Colonic mucosa (tissue), 4 donors: ENCODE data around the gene MYL4. TPM values are rescaled to one million over a fixed set of nuclear protein-coding genes. Genes with fewer than 3 reads are reported as not detected.
A peak's percentile ranks its signal among the peaks of the same experiment; 100 is the strongest.
"Not testable (repeated sequence)": the region's sequence is repeated elsewhere in the genome, so short reads cannot be mapped to it uniquely, and the experiment has no call there.

Source experiments
- DNase-seq: peaks from one replicate; pipeline ENCODE4 v3.0.0-alpha.2; 2020
- H3K27ac ChIP-seq: fragments of 200-600 bp; one replicate; pipeline ENCODE4 v1.8.0; 2021
- H3K27me3 ChIP-seq: fragments of 200-600 bp; one replicate; pipeline ENCODE4 v1.8.0; 2021
- H3K36me3 ChIP-seq: fragments of 200-600 bp; one replicate; pipeline ENCODE4 v1.8.0; 2021
- H3K4me1 ChIP-seq: fragments of 200-600 bp; one replicate; pipeline ENCODE4 v1.8.0; 2021; ENCODE audit warnings: mild to moderate bottlenecking
- H3K4me3 ChIP-seq: fragments of 200-600 bp; one replicate; pipeline ENCODE4 v1.8.0; 2021
- H3K9ac ChIP-seq, 2 donors: one replicate each; pipeline ENCODE4 v1.7.0; 2013; ENCODE audit warnings: control low read depth in 2 of 2, low read depth in 2 of 2, low read length in 2 of 2
- H3K9me3 ChIP-seq: fragments of 200-600 bp; one replicate; pipeline ENCODE4 v1.8.0; 2021
- CTCF ChIP-seq: fragments of 200-600 bp; IDR thresholded peaks from one replicate; pipeline ENCODE4 v1.8.0; 2022; ENCODE audit warnings: antibody characterized with exemption, mild to moderate bottlenecking
- intact Hi-C: fragments of 100-400 bp; cut with DNase I; formaldehyde crosslinking; loops from one replicate; pipeline ENCODE4 v1.14.1; 2022
- total RNA-seq, 2 donors: library from RNA; stranded (reverse); fragmentation: NEBNext Ultra II Directional in 1 of 2; extraction: Animal tissue kit (Norgen Biotek cat#: 25700) in 1 of 2; gene quantifications; one replicate each; pipeline ENCODE4 v1.2.1, GENCODE V29; 2021
- donor health status: healthy.
- donor health status: DM: no; HTN: no; CAD: no.
- donor health status: DM: no; HTN: no; CAD: no.

The MYL4 gene
- total RNA-seq, 2 donors from 2014 or later: 0.59 to 0.69 TPM

DNA sequence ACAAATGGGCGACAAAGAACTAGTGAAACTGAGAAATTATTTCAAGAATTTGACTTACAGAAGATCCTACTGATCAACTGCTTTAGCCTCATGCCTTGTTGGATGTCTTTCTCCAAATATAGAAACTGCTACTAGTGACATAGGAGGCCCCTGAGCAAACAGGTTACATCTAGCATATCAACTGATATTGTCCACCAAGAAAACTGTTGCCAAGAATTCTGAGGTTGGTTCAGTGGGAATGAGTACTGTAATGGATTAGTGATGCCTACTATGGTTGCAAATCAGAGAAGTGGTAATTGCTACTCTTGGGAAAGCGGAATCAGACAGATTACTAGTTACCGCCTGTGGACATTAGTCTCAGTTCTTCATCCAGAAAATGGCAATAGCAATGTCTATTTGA is 30.0 kb upstream of the MYL4 start:
- Histone ChIP-seq H3K36me3 (no peaks in the 10 kb centered on the region), H3K27me3 (no peaks in the 10 kb centered on the region), H3K4me1 (no peaks in the 10 kb centered on the region), H3K27ac (no peak overlapping the region), H3K4me3 (no peak overlapping the region), H3K9ac (no peak overlapping the region), H3K9me3 (no peaks in the 10 kb centered on the region)
- intact Hi-C loops: no loop called here
- no peak for DNase-seq
- no peak for TF ChIP-seq CTCF

GRCh38 chr17:47180337-47180736 is 28.8 kb upstream of the MYL4 start:
- H3K9ac ChIP-seq: no peak overlapping the region

DNA sequence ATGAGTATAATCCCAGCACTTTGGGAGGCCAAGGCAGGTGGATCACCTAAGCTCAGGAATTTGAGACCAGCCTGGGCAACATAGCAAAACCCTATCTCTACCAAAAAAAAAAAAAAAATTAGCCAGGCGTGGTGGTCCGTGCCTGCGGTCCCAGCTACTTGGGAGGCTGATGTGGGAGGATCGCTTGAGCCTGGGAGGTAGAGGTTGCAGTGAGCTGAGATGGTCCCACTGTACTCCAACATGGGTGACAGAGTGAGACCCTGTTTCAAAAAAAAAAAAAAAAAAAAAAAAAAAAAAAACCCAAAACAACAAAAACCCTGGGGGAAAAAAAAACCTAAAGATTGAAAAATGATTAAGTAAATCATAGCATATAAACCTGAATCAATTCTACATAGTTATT is 28.2 kb upstream of the MYL4 start:
- H3K27ac ChIP-seq, H3K9me3 ChIP-seq, DNase-seq, H3K27me3 ChIP-seq, H3K36me3 ChIP-seq, H3K4me3 ChIP-seq, intact Hi-C loops, H3K4me1 ChIP-seq, H3K9ac ChIP-seq: not testable (repeated sequence)

More at GRCh38 chr17:47180337-47180736, 28.8 kb upstream of the MYL4 start:
- TF ChIP-seq CTCF: no peak
- H3K4me3 ChIP-seq: no peak overlapping the region
- H3K36me3 ChIP-seq: no peaks in the 10 kb centered on the region
- no peaks in the 10 kb centered on the region for H3K9me3 ChIP-seq
- no peak for DNase-seq
- H3K4me1 ChIP-seq: no peaks in the 10 kb centered on the region
- H3K27me3 ChIP-seq: no peaks in the 10 kb centered on the region
- intact Hi-C loops: no loop called here
- no peak overlapping the region for H3K27ac ChIP-seq

GRCh38 chr17:47184681-47185080 is 24.5 kb upstream of the MYL4 start:
- no peak overlapping the region for H3K9ac ChIP-seq
- H3K4me1 ChIP-seq: peaks cover 10% of the 10 kb centered on the region
- DNase-seq: no peak
- H3K27me3 ChIP-seq: no peaks in the 10 kb centered on the region
- H3K36me3 ChIP-seq: no peaks in the 10 kb centered on the region
- intact Hi-C loops: no loop called here
- H3K4me3 ChIP-seq: no peak overlapping the region
- no peaks in the 10 kb centered on the region for H3K9me3 ChIP-seq
- H3K27ac ChIP-seq: no peak overlapping the region
- no peak for TF ChIP-seq CTCF

GRCh38 chr17:47188271-47188875 is 20.8 kb upstream of the MYL4 start:
- H3K36me3 ChIP-seq: no peaks in the 10 kb centered on the region
- peak overlapping the region; percentile 91 for H3K27ac ChIP-seq
- no peak for TF ChIP-seq CTCF
- H3K4me1 ChIP-seq: peaks cover 10% of the 10 kb centered on the region
- DNase-seq: no peak
- intact Hi-C loops: no loop called here
- H3K9ac ChIP-seq: peak overlapping the region; percentile 80 to 99
- peak overlapping the region; percentile 60 for H3K4me3 ChIP-seq
- H3K27me3 ChIP-seq: no peaks in the 10 kb centered on the region
- H3K9me3 ChIP-seq: no peaks in the 10 kb centered on the region

GRCh38 chr17:47188876-47189731 is 20.0 kb upstream of the MYL4 start, which contains the start of gene CDC27:
CDC27 (minus strand) TSS chr17:47189295; CDS start chr17:47189172, 123 bp downstream.
- TF ChIP-seq CTCF: no peak

More at GRCh38 chr17:47188876-47189731, 20.0 kb upstream of the MYL4 start, which contains the start of gene CDC27:
- H3K4me3 ChIP-seq: peak within 1 kb of the TSS; percentile 60
- peaks cover 10% of the 10 kb centered on the region for H3K4me1 ChIP-seq
- no peaks in the 10 kb centered on the region for H3K36me3 ChIP-seq
- DNase-seq: peak; percentile 100
- no peaks in the 10 kb centered on the region for H3K9me3 ChIP-seq
- peak within 1 kb of the TSS; percentile 91 for H3K27ac ChIP-seq
- H3K9ac ChIP-seq: peak within 1 kb of the TSS; percentile 80 to 99
- intact Hi-C loops: no loop called here
- no peaks in the 10 kb centered on the region for H3K27me3 ChIP-seq
